Measurements from ENCODE around the gene ABCB11.
A peak's percentile ranks its signal among the peaks of the same experiment; 100 is the strongest.
"Not testable (repeated sequence)": the region's sequence is repeated elsewhere in the genome, so short reads cannot be mapped to it uniquely, and the experiment has no call there.

ABCB11 gene

DNA sequence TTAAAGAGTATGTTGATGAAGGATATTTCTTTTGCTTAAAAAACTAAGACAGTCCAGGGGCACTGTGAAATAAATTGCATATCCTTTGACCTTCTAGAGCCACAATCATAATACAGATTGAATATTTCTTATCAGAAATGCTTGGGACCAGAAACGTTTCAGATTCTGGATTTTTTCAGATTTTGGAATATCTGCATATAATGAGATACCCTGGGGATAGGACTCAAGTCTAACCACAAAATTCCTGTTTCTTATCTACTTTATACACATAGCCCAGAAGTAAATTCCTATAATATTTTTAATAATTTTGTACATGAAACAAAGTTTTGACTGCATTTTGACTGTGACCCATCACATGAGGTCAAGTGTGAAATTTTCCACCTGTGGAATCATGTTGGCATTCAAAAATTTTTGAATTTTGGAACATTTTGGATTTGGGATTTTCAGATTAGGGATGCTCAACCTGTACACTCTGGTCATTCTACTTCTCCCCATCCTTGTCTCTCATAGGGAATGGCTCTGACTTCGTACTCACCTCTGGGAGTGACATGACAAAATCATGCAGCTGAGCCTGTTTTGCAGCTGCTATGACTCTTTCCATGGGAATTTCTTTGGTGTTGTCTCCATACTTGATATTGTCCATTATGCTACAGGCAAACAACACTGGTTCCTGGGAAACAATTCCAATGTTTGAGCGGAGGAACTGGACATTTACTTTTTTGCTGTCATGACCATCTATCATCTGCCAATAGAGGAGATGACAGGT is 104.3 kb downstream of the ABCB11 start:
- no peak for FAIRE-seq

DNA sequence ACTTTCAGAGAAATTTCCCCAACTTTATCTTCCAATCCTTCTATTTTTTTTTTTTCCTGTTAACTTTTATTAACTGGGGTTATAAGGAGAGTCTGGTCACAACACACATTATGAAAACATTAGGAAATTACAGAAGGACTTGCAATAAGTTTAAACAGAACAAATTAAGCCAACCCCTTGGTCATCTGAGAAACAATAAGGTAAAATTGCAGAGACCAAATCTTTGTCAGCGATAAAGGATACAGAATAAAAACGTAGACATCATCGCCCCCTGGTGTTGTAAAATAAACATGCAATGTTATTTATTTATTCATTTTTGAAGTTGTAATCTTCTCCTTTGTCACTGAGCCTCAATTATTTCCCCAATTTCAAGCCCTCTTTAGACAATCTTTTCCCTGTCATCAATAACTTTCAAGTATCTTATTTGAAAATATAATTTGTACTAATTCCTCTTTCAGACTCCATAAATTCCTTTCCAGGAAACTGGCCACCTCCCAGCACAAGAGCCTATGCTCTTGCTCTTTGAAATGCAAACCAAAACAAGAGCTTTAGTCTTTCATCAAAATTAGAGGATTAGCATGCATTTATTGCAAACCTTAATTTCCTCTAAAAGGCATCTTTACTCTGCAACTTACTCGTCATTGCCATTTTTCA is 110.5 kb downstream of the ABCB11 start:
- peak; percentile 90 for FAIRE-seq

DNA sequence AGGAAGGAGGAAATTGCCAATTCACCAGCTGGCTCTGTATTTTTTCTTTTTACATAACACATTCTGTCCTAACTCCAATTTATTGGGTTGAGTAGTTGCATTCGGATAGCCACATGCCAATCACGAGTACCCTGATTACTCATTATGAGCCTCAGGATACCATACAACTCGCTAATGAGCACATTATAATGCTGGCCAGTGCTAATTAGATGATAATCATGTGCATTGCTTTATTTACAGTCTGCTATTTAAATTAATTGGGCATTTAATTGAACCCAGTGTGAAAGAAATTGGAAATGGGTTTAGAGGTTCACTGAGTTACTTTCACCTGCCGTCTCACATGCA is 114.8 kb downstream of the ABCB11 start:
- no peak for FAIRE-seq

DNA sequence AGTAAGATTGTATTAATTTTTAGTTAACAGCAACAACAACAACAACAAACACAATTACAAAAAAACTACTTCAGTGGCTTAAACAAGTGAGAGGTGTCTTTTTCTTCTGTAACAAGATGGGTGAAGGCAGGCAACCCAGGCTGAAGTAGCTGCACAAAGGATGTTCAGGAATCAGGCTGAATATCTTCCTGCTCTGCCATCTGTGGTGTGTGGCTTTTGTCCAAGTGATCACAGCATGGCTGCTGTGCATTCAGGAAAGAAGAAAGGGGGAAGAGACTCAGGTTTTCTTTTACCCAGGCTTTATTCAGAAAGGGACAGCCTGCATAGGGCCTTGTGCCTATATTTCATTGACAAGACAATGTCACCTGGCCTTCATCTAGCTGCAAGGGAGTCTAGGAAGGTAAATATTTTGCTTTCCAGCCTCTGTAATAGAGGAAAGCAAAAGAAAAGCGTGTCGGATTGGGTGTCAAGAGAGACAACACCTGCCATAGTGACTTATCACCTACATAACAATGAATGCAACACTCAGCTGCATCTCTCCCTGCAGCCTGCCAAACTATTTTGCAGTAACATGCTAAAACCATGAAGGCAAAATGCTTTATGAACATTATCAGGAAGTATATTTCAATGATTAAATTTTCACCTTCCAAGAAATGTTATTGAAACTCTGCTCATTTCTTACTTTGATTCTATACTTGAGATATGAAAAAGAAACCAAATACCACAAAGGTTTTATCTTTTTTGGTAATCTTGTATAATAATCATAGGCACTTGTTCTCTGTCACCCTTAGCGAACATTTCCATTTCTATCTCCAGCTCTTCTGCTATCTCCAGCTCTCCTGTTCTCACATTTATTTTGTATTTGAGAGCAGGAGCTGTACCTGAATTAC is 115.4 kb downstream of the ABCB11 start:
- FAIRE-seq = no peak

DNA sequence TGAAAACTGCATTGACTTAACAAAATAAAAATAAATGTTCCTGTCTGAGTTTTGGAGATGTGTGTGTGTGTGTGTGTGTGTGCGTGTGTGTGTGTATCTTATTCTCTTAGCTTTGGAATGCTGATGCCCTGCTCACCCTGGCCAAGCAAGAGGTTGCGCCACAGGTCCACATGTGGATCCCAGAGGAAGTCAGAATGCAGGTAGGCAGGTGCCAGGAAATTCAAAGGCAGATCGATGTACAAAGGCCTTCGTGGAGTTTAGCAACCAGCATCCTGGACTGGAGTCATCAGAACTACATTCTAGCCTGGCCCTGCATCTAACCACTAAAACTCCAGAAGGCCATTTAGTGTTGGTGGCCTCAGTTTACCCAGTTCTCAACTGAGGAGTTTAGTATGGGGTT is 117.6 kb downstream of the ABCB11 start:
- no peak for FAIRE-seq

GRCh38 chr2:168912901-168913369 is 118.2 kb downstream of the ABCB11 start:
- FAIRE-seq = no peak

DNA sequence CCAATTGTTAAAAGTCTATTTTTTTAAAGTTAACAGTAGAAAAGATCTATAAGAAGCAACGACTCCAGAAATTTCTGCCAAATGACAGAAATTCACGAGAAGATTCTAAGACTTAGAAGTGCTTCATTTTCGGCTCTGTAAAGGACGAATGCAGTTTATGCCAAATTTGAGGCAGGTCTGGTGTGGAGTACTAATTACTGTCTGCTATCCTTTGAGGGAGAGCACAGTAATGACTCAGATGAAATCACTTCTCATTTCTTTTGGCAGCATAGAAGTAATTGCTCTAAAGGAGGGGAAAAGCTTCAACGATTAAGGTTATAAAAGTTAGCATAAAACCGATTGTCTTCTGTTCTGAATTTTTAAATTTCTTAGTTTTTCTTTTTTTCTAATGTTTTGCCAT is 118.7 kb downstream of the ABCB11 start:
- FAIRE-seq = no peak

- FAIRE-seq = no peak
Observed at GRCh38 chr2:168910330-168910729, 120.8 kb downstream of the ABCB11 start.

DNA sequence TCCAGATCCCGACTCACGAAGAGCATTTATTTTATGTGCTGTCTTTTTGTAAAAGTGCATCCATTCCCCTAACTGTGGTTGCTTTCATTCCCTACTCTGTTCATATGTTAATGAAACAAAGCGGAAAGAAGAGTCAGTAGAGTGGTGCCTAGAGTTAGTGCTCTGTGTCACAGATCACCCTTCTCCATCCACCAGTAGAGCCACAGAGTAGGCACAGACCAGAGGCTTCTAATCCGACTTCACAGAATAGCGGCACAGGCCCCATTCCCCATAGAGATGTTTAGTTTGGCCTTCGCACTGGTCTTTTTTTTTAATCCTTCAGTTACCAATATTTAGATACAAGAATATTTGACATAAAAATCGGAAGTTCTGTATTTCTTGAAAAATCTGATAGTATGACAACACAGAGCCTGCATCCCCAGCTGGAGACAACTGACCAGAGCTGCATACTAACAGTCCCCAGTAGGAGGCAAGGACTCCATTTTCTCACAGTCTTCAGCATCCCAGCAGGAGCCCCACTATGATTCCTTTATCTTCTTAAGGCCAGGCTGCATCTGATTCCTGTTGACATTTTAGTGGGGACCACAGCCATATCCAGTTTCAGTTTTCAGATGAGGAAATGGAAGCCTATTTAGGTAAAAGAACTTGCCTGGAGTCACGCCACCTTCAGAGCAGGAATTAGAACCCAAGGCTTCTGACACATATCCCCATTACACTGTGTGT is 123.0 kb downstream of the ABCB11 start:
- no peak for FAIRE-seq

- FAIRE-seq = no peak
Observed at GRCh38 chr2:168904358-168904757, 126.8 kb downstream of the ABCB11 start.

- no peak for FAIRE-seq
Observed at GRCh38 chr2:168903888-168904287, 127.2 kb downstream of the ABCB11 start.

DNA sequence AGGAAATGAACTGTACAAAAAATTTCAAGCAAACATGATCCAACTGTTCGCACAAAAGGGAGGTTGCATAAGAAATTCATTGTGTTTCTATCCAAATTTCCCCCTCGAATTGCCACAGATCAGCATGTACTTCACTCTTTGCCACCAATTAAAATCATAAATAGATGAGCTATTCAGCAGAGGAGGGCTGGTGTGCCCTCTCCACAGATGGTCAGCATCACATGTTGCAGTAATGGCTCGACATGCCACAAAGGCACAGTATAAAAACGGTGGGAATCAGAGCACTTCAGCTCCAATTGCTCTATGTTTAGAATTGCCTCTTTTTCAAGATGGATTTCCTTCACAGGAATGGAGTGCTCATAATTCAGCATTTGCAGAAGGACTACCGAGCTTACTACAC is 130.1 kb downstream of the ABCB11 start, which contains the start of gene G6PC2:
G6PC2 (plus strand) TSS at position 289 of the 400 bp plus-strand sequence; CDS start at position 330, 41 bp downstream.
- no peak for FAIRE-seq

- FAIRE-seq = peak; percentile 100
Observed at GRCh38 chr2:168897449-168897848, 133.7 kb downstream of the ABCB11 start.

GRCh38 chr2:168896783-168897182 is 134.3 kb downstream of the ABCB11 start:
- FAIRE-seq = no peak

GRCh38 chr2:168895771-168896170 is 135.4 kb downstream of the ABCB11 start:
- no peak for FAIRE-seq

- no peak for FAIRE-seq
Observed at GRCh38 chr2:168894720-168895119, 136.4 kb downstream of the ABCB11 start.

- FAIRE-seq = no peak
Observed at GRCh38 chr2:168894101-168894500, 137.0 kb downstream of the ABCB11 start.

- no peak for FAIRE-seq
Observed at GRCh38 chr2:168892327-168892726, 138.8 kb downstream of the ABCB11 start.

GRCh38 chr2:168890006-168890782 is 140.9 kb downstream of the ABCB11 start, which contains the start of gene SPC25:
Gene SPC25 (minus strand): TSS chr2:168890430. CDS start chr2:168889519, 911 bp downstream.
- FAIRE-seq = peak; percentile 93

- FAIRE-seq = no peak
Observed at GRCh38 chr2:168889635-168890005, 141.5 kb downstream of the ABCB11 start.

- no peak for FAIRE-seq
Observed at GRCh38 chr2:168884975-168885374, 146.1 kb downstream of the ABCB11 start.

- FAIRE-seq = not testable (repeated sequence)
Observed at GRCh38 chr2:168882163-168882562, 149.0 kb downstream of the ABCB11 start.

All from TTC549 (cell line).